OCI-LY3 (cell line): ENCODE data around the gene ESPN.

ENCODE experiments used
- H2AFZ ChIP-seq: fragments of 200-600, 300-600 bp; shearing (Covaris generic); 2 replicates; pipeline ENCODE4 v1.6.0; 2014; ENCODE audit warnings: antibody characterized with exemption, low read depth, low read length
- H3K27ac ChIP-seq: fragments of 200-600, 300-600 bp; sonication (generic); 2 replicates; pipeline ENCODE4 v1.5.1; 2014; ENCODE audit warnings: mild to moderate bottlenecking, low read length, moderate library complexity, mixed read lengths
- H3K27me3 ChIP-seq: fragments of 200-600, 300-600 bp; sonication (generic); 2 replicates; pipeline ENCODE4 v1.6.1; 2014; ENCODE audit warnings: low read depth, low read length, mixed read lengths
- H3K36me3 ChIP-seq: fragments of 200-600, 300-600 bp; sonication (generic); replicated peaks from 2 replicates; pipeline ENCODE3; 2014; ENCODE audit warnings: low read depth, low read length, mixed read lengths
- H3K4me1 ChIP-seq: fragments of 300-600, 200-600 bp; sonication (generic); 2 replicates; pipeline ENCODE4 v1.6.1; 2014; ENCODE audit warnings: low read length, mixed read lengths
- H3K4me2 ChIP-seq: fragments of 200-600, 300-600 bp; sonication (generic); 2 replicates; pipeline ENCODE4 v1.6.1; 2014; ENCODE audit warnings: low read length, mixed read lengths
- H3K4me3 ChIP-seq: fragments of 300-600, 200-600 bp; sonication (generic); 2 replicates; pipeline ENCODE4 v1.5.1; 2014; ENCODE audit warnings: antibody characterized with exemption, mild to moderate bottlenecking, low read length, moderate library complexity
- H3K79me2 ChIP-seq: fragments of 300-600, 200-600 bp; shearing (Covaris generic); 2 replicates; pipeline ENCODE4 v1.6.1; 2014; ENCODE audit warnings: mild to moderate bottlenecking, low read length, mixed read lengths
- H3K9ac ChIP-seq: fragments of 300-600, 200-600 bp; shearing (Covaris generic); 2 replicates; pipeline ENCODE4 v1.6.0; 2014; ENCODE audit warnings: mild to moderate bottlenecking, low read length, moderate library complexity
- H3K9me3 ChIP-seq: fragments of 200-600, 300-600 bp; shearing (Covaris generic); 2 replicates; pipeline ENCODE4 v1.6.1; 2014; ENCODE audit warnings: low read length, mixed read lengths; ENCODE audit not compliant: insufficient read depth
- H4K20me1 ChIP-seq: fragments of 200-600, 300-600 bp; sonication (generic); 2 replicates; pipeline ENCODE4 v1.6.1; 2016; ENCODE audit warnings: low read length, mixed read lengths; ENCODE audit not compliant: insufficient read depth
- EZH2phosphoT487 ChIP-seq: fragments of 200-600 bp; shearing (Covaris generic); IDR thresholded peaks from 2 replicates; pipeline ENCODE4 v1.6.1; 2018; ENCODE audit warnings: antibody characterized with exemption, mixed run types, low read depth
- TF ChIP-seq, protein P1 (sequence below): fragments of 200-600, 300-600 bp; sonication (generic); IDR thresholded peaks from 2 replicates; pipeline ENCODE4 v1.5.1; 2014; ENCODE audit warnings: antibody characterized with exemption, low read length, low read depth

The ESPN gene

DNA sequence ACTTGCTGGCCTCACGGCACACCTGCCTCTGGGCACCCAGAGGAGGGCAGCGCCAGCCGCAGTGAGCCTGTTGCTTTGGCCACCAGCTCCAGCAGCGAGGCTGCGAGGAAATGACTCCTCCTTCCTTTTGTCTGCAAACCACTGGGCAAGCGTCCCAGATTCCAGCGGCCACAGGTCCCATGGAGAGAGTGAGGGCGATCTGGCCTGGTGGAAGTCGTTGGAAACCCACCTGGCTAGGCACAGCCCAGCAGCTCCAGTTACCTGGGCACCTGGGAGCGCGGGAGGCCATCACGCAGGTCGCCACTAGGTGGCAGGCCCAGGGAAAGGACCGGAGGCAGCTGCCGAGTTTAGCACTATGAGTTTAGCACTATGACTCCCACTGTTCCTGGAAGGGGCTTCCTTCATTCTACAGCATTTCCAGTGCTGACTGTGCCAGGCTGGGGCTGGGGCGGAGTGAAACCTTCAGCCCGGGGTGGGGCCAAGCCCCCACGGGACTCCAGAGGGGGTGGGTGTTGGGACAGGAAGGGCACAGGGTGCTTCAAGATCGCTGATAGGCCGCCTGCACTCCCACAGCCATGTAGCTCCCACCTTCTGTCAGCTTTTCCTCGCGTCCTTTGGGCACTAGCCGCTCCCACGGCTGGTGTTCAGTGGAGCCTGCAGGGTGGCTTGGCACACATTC, 1.1 kb upstream of the ESPN start:
- no peak overlapping the region for H3K27ac ChIP-seq
- no peaks in the 10 kb centered on the region for H4K20me1 ChIP-seq
- no peak overlapping the region for H3K4me2 ChIP-seq
- no peaks in the 10 kb centered on the region for H3K27me3 ChIP-seq
- H3K4me3 ChIP-seq: no peak overlapping the region
- no peaks in the 10 kb centered on the region for H3K79me2 ChIP-seq
- H3K9me3 ChIP-seq: no peaks in the 10 kb centered on the region
- peaks cover 12% of the 10 kb centered on the region for H3K4me1 ChIP-seq
- H3K9ac ChIP-seq: no peak overlapping the region
- no peak overlapping the region for H2AFZ ChIP-seq
- no peak for TF ChIP-seq EZH2phosphoT487
- TF ChIP-seq, protein P1, sequence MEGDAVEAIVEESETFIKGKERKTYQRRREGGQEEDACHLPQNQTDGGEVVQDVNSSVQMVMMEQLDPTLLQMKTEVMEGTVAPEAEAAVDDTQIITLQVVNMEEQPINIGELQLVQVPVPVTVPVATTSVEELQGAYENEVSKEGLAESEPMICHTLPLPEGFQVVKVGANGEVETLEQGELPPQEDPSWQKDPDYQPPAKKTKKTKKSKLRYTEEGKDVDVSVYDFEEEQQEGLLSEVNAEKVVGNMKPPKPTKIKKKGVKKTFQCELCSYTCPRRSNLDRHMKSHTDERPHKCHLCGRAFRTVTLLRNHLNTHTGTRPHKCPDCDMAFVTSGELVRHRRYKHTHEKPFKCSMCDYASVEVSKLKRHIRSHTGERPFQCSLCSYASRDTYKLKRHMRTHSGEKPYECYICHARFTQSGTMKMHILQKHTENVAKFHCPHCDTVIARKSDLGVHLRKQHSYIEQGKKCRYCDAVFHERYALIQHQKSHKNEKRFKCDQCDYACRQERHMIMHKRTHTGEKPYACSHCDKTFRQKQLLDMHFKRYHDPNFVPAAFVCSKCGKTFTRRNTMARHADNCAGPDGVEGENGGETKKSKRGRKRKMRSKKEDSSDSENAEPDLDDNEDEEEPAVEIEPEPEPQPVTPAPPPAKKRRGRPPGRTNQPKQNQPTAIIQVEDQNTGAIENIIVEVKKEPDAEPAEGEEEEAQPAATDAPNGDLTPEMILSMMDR: peak; percentile 59
- no peaks in the 10 kb centered on the region for H3K36me3 ChIP-seq

DNA sequence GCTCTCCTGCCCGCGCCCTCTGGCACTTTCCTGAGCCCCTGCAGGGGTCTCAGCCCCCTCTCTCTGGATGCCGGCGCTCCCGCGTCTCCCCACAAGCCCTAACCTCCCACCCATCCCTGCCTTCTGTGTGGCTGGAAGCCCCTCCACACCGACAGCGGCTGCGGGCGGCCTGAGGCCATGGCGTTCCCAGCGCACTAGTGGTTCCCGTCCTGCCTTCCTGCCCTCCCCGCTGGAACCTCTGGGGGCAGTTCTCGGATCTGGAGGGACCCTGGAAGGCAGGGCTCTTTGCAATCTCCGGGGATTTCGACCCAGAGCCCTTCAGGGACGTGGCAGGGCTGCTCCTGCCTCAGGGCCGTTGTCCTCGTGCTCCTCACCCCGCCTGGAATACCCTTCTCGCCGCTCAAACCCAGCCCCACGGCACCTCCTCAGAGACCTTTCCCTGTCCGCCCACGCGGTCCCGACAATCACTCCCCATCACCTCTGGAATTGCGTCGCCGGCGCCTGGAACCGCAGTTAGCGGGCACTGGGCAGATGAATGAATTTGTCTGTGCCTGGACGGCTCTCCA, 493 bp upstream of the ESPN start:
- H3K27me3 ChIP-seq: no peaks in the 10 kb centered on the region

DNA sequence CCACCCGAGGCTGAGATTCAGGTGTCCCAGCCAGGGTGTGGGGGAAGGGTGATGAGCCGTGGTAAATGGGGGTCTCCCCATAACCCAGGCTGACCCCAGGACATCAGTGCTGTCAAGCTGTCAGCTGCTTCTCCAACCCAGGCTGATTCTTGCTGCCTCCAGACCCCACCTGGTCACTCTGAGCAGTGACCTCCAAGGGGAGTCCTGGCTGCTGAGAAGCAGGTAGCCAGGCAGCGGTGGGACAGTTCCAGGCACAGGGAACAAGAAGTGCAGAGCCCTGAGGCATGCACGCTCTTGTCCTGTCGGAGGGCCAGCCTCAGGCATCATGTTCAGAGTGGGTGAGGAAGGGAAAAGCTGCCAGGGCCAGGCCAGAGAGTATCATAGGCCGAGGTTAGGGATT, 1.1 kb downstream of the ESPN start:
- Histone ChIP-seq H3K27ac (no peak overlapping the region), H3K4me3 (no peak overlapping the region), H4K20me1 (no peaks in the 10 kb centered on the region), H3K4me2 (no peak overlapping the region), H3K36me3 (no peaks in the 10 kb centered on the region), H3K27me3 (no peaks in the 10 kb centered on the region), H3K79me2 (no peaks in the 10 kb centered on the region), H3K9ac (no peak overlapping the region), H2AFZ (no peak overlapping the region), H3K4me1 (peaks cover 16% of the 10 kb centered on the region), H3K9me3 (no peaks in the 10 kb centered on the region)
- TF ChIP-seq, protein P1: no peak
- TF ChIP-seq EZH2phosphoT487: no peak

More for the DNA sequence above, 493 bp upstream of the ESPN start:
- no peak overlapping the region for H3K4me2 ChIP-seq
- H3K4me3 ChIP-seq: no peak overlapping the region
- no peaks in the 10 kb centered on the region for H3K79me2 ChIP-seq
- TF ChIP-seq EZH2phosphoT487: no peak
- H3K36me3 ChIP-seq: no peaks in the 10 kb centered on the region
- no peak overlapping the region for H2AFZ ChIP-seq
- H3K27ac ChIP-seq: no peak overlapping the region
- no peak overlapping the region for H3K9ac ChIP-seq
- no peaks in the 10 kb centered on the region for H4K20me1 ChIP-seq
- H3K9me3 ChIP-seq: no peaks in the 10 kb centered on the region
- peaks cover 16% of the 10 kb centered on the region for H3K4me1 ChIP-seq

DNA sequence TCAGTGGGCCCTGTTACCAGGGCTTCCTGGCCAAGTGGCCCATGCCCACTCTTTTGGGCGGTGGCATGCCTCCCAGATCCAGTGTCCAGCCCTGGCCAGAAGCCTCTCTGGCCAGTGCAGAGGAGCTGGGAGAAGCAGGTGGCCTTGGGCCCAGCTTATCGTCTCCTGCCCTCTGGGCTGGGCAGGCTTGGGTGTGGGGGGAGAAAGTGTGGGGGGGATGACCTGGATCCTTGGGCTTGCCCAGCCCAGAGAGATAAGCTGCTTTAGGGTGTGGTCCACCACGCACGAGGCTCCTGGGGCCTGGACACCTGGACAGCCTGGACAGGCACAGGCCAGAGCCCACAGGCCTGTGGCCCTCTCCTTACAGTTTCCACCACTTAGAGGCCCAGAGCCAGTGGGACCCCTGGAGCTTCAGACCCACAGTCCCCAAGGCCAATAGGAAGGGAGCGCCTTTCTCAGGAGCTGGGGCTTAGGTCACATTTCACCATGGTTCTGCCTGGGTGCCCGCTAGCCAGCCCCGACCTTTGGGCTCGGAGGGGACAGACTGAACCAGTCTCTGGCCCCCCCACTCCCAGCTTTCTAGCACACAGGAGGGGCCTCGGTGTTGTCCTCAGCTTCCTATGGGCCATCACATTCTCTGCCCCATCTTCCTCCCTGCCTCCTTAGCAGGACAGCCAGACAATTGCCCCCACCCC, 1.8 kb downstream of the ESPN start:
- no peak overlapping the region for H2AFZ ChIP-seq
- H3K9ac ChIP-seq: no peak overlapping the region
- peaks cover 16% of the 10 kb centered on the region for H3K4me1 ChIP-seq
- no peaks in the 10 kb centered on the region for H3K79me2 ChIP-seq
- no peak overlapping the region for H3K4me3 ChIP-seq
- no peak overlapping the region for H3K27ac ChIP-seq
- no peaks in the 10 kb centered on the region for H3K9me3 ChIP-seq
- no peaks in the 10 kb centered on the region for H4K20me1 ChIP-seq
- H3K27me3 ChIP-seq: no peaks in the 10 kb centered on the region
- TF ChIP-seq, protein P1: no peak
- TF ChIP-seq EZH2phosphoT487: no peak
- H3K4me2 ChIP-seq: no peak overlapping the region
- no peaks in the 10 kb centered on the region for H3K36me3 ChIP-seq
